Activated naive CD4-positive, alpha-beta T cell treated with anti-CD3 and anti-CD28 coated beads for 36 hours (primary cell): Measurements from ENCODE around the gene STK32C. TPM values are rescaled to one million over a fixed set of nuclear protein-coding genes. Genes with fewer than 3 reads are reported as not detected.
"Not testable (repeated sequence)": the region's sequence is repeated elsewhere in the genome, so short reads cannot be mapped to it uniquely, and the experiment has no call there.

Experiments
- CTCF ChIA-PET: fragments of 350-600 bp; sonication (Branson Sonifier 250); formaldehyde crosslinking; loops from one replicate; lab custom pipeline; 2021; ENCODE audit warnings: antibody characterized with exemption; lab: Charles Lee
- DNase-seq: peaks from one replicate; pipeline ENCODE4 v3.0.0-alpha.2; 2020
- H3K27ac Mint-ChIP-seq: one replicate; pipeline ENCODE4 v1.8.0; 2021; ENCODE audit warnings: mild to moderate bottlenecking, mixed read lengths
- H3K27me3 Mint-ChIP-seq: one replicate; pipeline ENCODE4 v1.8.0; 2021; ENCODE audit warnings: low read depth, mixed read lengths
- H3K36me3 Mint-ChIP-seq: one replicate; pipeline ENCODE4 v1.8.0; 2021; ENCODE audit warnings: low read depth, mixed read lengths
- H3K4me1 Mint-ChIP-seq: one replicate; pipeline ENCODE4 v1.8.0; 2021; ENCODE audit warnings: low read depth, mixed read lengths
- H3K4me3 Mint-ChIP-seq: one replicate; pipeline ENCODE4 v1.8.0; 2021; ENCODE audit warnings: mild to moderate bottlenecking, moderate library complexity, mixed read lengths
- H3K9me3 Mint-ChIP-seq: one replicate; pipeline ENCODE4 v1.8.0; 2021; ENCODE audit warnings: mixed read lengths
- intact Hi-C: fragments of 100-400 bp; cut with micrococcal nuclease; formaldehyde crosslinking; loops from one replicate; pipeline ENCODE4 v1.15.1; 2023
- total RNA-seq, 2 experiments: library from RNA; stranded (reverse); gene quantifications; one replicate each; pipeline ENCODE4 v1.2.3, GENCODE V29; 2021

Gene STK32C
- total RNA-seq, 2 experiments from 2014 or later = 16.5 to 16.6 TPM

DNA sequence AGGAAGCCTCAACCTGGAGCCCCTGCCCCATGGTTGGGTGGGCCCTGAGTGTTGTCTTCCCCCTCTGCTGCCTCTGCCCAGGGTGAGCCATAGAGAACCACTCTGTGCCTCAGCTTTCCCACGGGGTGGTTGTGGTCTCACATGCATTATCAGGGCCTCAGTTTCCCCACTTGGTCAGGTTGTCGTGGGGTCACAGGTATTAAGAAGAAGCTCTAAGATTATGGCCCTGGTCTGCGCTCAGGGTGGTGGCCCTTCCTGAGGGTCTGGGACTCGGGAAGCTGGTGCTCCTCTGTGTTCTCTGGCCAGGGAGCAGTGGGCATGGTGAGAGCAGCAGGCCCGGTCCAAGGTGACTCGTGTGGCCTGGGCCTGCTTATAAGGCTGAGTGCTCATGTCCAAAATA, 42.0 kb upstream of the STK32C start:
- intact Hi-C loops = loop anchor here (5.0 kb wide), 1 partner anchor 42 kb away; the partner anchor contains the start of gene STK32C

DNA sequence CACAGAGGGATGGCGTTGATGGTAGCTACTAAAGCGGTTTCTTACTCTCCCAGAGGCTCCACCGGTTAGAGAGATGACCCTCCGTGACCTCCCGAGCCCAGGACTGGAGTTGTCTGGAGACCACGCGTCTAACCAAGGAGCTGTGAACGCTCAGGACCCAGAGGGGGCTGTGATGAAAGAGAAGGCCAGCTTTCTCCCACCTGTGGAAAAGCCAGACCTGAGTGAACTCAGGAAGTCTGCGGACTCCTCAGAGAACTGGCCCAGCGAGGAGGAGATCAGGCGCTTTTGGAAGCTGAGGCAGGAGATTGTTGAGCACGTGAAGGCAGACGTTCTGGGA, 40.1 kb upstream of the STK32C start:
- CTCF ChIA-PET = interaction anchor here (0.7 to 0.8 kb wide), 2 partner anchors 13 to 214 kb away, joined by 3 read pairs; no protein-coding TSS in a partner anchor
- intact Hi-C loops = no loop called here
- no peaks in the 10 kb centered on the region for H3K4me1 Mint-ChIP-seq
- no peak overlapping the region for H3K4me3 Mint-ChIP-seq
- no peak for DNase-seq
- no peak overlapping the region for H3K27ac Mint-ChIP-seq
- H3K27me3 Mint-ChIP-seq = no peaks in the 10 kb centered on the region
- no peaks in the 10 kb centered on the region for H3K9me3 Mint-ChIP-seq
- peaks cover 1% of the 10 kb centered on the region for H3K36me3 Mint-ChIP-seq

More for the DNA sequence above, 42.0 kb upstream of the STK32C start:
- Mint-ChIP-seq H3K9me3 (no peaks in the 10 kb centered on the region), H3K4me3 (no peak overlapping the region), H3K4me1 (peaks cover 3% of the 10 kb centered on the region), H3K27me3 (no peaks in the 10 kb centered on the region), H3K27ac (no peak overlapping the region), H3K36me3 (no peaks in the 10 kb centered on the region)
- CTCF ChIA-PET = interaction anchor here (0.9 kb wide), 1 partner anchor 11 kb away, joined by 4 read pairs; no protein-coding TSS in a partner anchor
- no peak for DNase-seq

DNA sequence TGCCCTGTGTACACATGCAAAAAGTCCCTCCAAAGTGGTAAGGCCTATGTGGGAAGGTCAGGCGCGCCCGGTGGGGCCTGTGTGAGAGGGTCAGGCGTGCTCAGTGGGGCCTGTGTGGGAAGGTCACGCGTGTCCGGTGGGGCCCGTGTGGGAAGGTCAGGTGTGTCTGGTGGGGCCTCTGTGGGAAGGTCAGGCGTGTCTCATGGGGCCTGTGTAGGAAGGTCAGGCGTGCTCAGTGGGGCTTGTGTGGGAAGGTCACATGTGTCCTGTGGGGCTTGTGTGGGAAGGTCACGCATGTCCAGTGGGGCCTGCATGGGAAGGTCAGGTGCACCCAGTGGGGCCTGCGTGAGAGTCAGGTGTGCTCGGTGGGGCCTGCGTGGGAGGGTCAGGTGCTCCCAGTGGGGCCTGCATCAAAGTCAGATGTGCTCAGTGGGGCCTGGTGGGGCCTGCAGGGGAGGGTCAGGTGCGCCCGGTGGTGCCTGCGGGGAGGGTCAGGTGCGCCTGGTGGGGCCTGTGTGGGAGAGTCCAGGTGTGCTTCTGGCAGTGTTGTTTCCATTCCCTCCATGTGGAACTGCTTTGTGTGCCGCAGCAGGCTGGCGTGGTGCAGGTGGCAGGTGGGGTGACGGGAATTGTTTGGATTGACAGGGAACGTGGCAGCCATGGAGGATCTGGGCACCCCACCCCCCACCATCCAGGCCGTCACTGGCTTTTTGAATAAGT, 39.6 kb upstream of the STK32C start:
- Mint-ChIP-seq H3K4me1 (no peaks in the 10 kb centered on the region), H3K36me3 (peaks cover 4% of the 10 kb centered on the region), H3K9me3 (no peaks in the 10 kb centered on the region), H3K27ac (no peak overlapping the region), H3K4me3 (no peak overlapping the region), H3K27me3 (no peaks in the 10 kb centered on the region)
- CTCF ChIA-PET = no interaction called here
- intact Hi-C loops = no loop called here
- DNase-seq = no peak

DNA sequence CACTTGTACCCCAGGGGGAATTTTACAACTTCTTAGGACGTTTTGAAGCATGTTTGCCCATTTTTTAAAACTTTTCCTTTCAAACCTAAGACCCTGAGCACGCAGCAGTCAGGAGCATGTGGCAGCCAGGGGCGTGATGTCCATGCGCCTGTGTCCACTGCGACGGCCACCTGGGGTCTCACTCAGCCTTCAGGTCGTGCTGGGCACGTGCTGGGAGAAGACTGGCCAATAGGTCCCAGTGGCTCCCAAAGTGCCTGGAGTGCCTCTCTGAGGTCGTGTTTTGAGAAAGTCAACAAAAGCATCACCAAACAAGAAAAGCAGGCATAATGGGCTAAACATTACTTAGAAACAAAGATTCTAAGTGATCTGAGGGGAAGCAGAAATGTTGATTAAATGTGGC, 39.1 kb upstream of the STK32C start:
- H3K4me1 Mint-ChIP-seq = no peaks in the 10 kb centered on the region
- H3K9me3 Mint-ChIP-seq = peaks cover 1% of the 10 kb centered on the region
- H3K4me3 Mint-ChIP-seq = no peak overlapping the region
- H3K27ac Mint-ChIP-seq = no peak overlapping the region
- intact Hi-C loops = no loop called here
- no peaks in the 10 kb centered on the region for H3K27me3 Mint-ChIP-seq
- H3K36me3 Mint-ChIP-seq = peaks cover 5% of the 10 kb centered on the region
- DNase-seq = no peak
- CTCF ChIA-PET = no interaction called here

DNA sequence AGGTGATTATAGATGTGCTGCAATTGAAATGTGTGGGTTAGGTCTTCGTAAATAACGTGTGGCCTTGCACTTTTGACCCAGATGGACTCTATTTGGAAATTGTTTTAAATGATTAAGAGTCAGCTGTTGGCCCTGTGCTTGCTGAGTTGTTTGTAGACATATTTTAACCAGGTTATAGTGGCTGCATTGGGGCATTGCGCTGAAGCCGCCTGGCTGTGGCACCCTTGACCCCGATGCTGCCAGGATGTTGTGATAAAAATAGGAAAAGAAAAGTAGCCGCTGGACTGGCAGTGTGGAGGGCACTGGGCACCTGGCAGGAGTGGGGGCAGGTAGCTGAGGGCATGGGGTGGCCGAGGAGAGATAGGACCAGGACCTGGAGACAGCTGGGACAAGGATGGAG, 37.6 kb upstream of the STK32C start:
- Mint-ChIP-seq H3K27ac (no peak overlapping the region), H3K27me3 (no peaks in the 10 kb centered on the region), H3K4me3 (no peak overlapping the region), H3K9me3 (peaks cover 1% of the 10 kb centered on the region), H3K36me3 (peaks cover 9% of the 10 kb centered on the region), H3K4me1 (no peaks in the 10 kb centered on the region)
- no peak for DNase-seq
- CTCF ChIA-PET = no interaction called here
- intact Hi-C loops = no loop called here

DNA sequence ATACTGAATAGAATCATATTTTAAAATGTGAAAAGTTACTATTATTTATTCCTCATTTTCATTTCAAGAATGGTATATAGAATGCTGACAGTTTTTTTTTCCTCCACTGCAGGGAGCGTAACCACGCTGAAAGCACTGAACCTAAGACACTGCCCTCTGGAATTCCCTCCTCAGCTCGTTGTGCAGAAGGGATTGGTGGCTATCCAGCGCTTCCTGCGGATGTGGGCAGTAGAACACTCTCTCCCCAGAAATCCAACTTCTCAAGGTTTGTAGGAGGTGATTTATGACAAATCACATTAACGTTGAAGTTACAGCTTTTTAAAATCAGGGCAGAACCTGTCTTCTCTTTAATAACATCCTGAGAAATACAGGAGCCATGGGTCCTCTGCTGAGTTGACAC, 36.6 kb upstream of the STK32C start:
- H3K9me3 Mint-ChIP-seq = peaks cover 1% of the 10 kb centered on the region
- intact Hi-C loops = no loop called here
- no peak overlapping the region for H3K4me3 Mint-ChIP-seq
- no peaks in the 10 kb centered on the region for H3K4me1 Mint-ChIP-seq
- DNase-seq = no peak
- H3K27me3 Mint-ChIP-seq = no peaks in the 10 kb centered on the region
- peaks cover 9% of the 10 kb centered on the region for H3K36me3 Mint-ChIP-seq
- H3K27ac Mint-ChIP-seq = no peak overlapping the region
- CTCF ChIA-PET = no interaction called here

DNA sequence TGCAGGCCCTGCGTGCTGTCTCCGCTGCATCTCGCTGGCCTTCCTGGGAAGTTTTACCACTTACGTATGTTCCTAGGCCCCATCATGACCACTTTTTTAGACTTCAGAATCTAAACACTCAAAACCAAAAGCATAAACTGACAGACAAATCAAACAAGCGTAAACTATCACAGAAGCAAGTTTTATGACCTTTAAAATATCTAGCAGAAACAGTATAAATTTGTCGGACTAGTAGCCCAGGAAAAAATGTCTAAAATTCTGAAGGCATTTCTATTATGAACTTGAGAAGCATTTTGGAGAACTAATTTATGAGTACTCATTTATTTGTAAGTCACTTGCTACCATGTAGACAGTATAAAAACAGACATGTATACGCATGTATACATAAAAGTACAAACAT, 34.8 kb upstream of the STK32C start:
- CTCF ChIA-PET = no interaction called here
- peaks cover 9% of the 10 kb centered on the region for H3K36me3 Mint-ChIP-seq

DNA sequence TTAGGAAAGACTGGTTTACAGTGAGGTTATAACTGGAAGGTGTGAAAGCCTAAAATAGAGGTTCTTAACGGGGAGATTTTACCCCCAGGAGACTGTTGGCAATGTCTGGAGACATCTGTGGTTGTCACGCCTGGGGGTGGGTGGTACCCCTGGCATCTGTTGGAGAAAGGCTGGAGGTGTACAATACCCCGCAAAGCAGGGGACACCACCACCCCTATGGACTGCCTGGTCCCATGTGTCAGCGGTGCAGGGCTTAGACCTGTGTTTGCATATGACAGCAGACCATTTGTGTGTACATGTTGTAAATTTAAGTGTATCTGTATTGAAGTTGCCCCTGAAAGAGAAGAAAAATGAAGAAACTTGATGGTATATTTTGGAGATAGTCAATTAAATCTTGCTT, 34.0 kb upstream of the STK32C start:
- no peak overlapping the region for H3K4me3 Mint-ChIP-seq

More for the DNA sequence above, 34.8 kb upstream of the STK32C start:
- intact Hi-C loops = no loop called here
- no peaks in the 10 kb centered on the region for H3K4me1 Mint-ChIP-seq
- no peak overlapping the region for H3K4me3 Mint-ChIP-seq
- H3K27ac Mint-ChIP-seq = no peak overlapping the region
- peaks cover 1% of the 10 kb centered on the region for H3K9me3 Mint-ChIP-seq
- no peak for DNase-seq
- no peaks in the 10 kb centered on the region for H3K27me3 Mint-ChIP-seq

DNA sequence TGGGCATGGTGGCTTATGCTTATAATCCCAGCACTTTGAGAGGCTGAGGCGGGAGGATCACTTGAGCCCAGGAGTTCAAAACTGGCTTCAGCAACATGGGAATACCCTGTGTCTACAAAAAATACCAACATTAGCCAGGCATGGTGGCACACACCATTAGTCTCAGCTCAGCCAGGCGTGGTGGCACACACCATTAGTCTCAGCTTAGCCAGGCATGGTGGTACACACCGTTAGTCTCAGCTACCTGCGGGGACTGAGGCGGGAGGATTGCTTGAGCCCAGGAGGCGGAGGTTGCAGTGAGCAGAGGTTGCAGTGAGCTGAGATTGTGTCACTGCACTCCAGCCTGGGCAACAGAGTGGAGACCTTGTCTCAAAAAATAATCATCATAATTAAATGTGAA, 33.3 kb upstream of the STK32C start:
- H3K4me1 Mint-ChIP-seq = peaks cover 12% of the 10 kb centered on the region
- CTCF ChIA-PET = no interaction called here
- intact Hi-C loops = no loop called here
- H3K27ac Mint-ChIP-seq = no peak overlapping the region
- peaks cover 9% of the 10 kb centered on the region for H3K36me3 Mint-ChIP-seq
- DNase-seq = no peak
- no peaks in the 10 kb centered on the region for H3K27me3 Mint-ChIP-seq
- no peak overlapping the region for H3K4me3 Mint-ChIP-seq
- H3K9me3 Mint-ChIP-seq = peaks cover 1% of the 10 kb centered on the region

More for the DNA sequence above, 34.0 kb upstream of the STK32C start:
- H3K27me3 Mint-ChIP-seq = no peaks in the 10 kb centered on the region
- CTCF ChIA-PET = no interaction called here
- H3K36me3 Mint-ChIP-seq = peaks cover 9% of the 10 kb centered on the region
- H3K9me3 Mint-ChIP-seq = peaks cover 1% of the 10 kb centered on the region
- peaks cover 7% of the 10 kb centered on the region for H3K4me1 Mint-ChIP-seq
- intact Hi-C loops = no loop called here
- H3K27ac Mint-ChIP-seq = no peak overlapping the region
- DNase-seq = no peak

DNA sequence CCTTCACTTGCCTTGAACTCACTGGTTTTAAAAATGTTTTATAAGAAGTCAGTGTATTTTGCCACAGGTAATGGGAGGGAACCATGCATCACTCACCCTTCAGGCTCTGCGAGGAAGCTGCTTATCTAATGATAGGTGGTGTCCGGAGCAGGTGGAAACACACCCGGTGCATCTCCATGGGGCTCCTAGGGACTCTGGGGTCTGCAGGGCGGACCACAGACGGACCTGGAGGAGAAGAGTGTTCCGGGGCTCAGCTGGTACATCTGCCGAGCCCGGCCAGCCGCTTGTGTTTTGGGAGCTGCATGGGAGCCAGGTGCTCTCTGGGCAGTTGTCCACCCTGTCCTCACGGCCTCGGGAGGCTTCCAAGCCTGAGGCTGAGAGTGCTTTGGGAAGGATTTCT, 31.5 kb upstream of the STK32C start:
- Mint-ChIP-seq H3K4me3 (no peak overlapping the region), H3K27me3 (no peaks in the 10 kb centered on the region), H3K4me1 (peaks cover 14% of the 10 kb centered on the region), H3K27ac (no peak overlapping the region), H3K9me3 (peaks cover 1% of the 10 kb centered on the region), H3K36me3 (peaks cover 7% of the 10 kb centered on the region)
- CTCF ChIA-PET = interaction anchor here (1.3 kb wide), 1 partner anchor 15 kb away, joined by 4 read pairs; no protein-coding TSS in a partner anchor
- DNase-seq = no peak
- intact Hi-C loops = loop anchor here (10.0 kb wide), 1 partner anchor 354 kb away; the partner anchor contains the start of gene BNIP3

DNA sequence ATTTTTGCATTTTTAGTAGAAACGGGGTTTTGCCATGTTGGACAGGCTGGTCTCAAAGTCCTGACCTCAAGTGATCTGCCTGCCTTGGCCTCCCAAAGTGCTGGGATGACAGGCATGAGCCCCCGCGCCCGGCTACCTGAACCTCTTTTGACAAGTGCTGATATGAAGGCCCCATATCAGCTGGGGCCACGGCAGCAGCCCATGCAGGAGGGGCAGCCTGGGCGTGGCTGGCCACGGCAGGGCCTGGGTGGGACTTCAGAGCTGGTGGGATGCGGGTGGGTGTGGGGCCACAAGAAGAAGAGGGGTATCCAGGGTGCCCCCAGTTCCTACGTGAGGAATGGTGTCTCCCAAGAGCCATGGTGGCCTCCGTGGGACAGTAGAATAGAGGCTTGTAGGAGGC, 31.1 kb upstream of the STK32C start:
- Mint-ChIP-seq H3K4me1 (peaks cover 15% of the 10 kb centered on the region), H3K36me3 (peaks cover 7% of the 10 kb centered on the region), H3K9me3 (peaks cover 1% of the 10 kb centered on the region), H3K27me3 (no peaks in the 10 kb centered on the region), H3K27ac (no peak overlapping the region), H3K4me3 (no peak overlapping the region)
- no peak for DNase-seq
- intact Hi-C loops = loop anchor here (10.0 kb wide), 1 partner anchor 354 kb away; the partner anchor contains the start of gene BNIP3
- CTCF ChIA-PET = no interaction called here

DNA sequence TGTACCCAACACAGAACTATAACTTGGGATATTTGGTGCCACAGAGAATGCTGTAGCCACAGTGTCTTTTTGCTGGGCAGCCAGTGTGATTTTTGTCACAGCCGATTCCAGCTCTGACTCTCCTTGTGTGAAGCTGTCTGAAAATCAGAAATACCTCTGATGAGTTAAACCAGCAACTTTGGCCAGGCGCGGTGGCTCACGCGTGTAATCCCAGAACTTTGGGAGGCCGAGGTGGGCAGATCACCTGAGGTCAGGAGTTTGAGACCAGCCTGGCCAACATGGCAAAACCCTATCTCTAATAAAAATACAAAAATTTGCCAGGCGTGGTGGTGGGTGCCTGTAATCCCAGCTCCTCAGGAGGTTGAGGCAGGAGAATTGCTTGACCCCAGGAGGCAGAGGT, 30.1 kb upstream of the STK32C start:
- intact Hi-C loops = loop anchor here (10.0 kb wide), 1 partner anchor 353 kb away; the partner anchor contains the start of gene BNIP3
- CTCF ChIA-PET, H3K27ac Mint-ChIP-seq, H3K4me3 Mint-ChIP-seq, H3K9me3 Mint-ChIP-seq, DNase-seq, H3K36me3 Mint-ChIP-seq, H3K27me3 Mint-ChIP-seq: not testable (repeated sequence)
- H3K4me1 Mint-ChIP-seq = peaks cover 24% of the 10 kb centered on the region

DNA sequence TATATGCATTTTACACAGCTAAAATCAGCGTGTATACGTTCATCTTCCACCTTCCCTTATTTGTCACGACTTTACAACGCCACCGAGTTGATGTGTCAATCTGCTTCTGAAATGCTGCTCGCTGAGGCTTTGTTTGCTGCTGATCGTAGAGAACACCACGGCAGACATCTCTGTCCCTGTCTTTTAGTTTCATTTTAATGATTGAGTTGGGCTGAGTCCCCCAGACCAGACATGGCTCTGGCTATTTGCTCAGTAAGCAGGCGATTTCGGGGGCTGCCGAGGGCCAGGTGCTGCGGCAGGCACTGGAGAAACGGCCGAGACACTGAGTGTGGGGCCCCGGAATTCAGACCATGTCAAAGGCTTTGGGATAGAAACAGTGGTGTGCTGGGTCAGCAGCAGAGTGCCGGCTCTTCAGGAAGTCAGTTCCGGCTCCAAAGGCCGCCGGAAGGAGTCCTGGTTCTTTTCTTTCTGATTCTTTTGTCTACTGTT, 29.2 kb upstream of the STK32C start:
- intact Hi-C loops = loop anchor here (10.0 kb wide), 1 partner anchor 352 kb away; the partner anchor contains the start of gene BNIP3
- CTCF ChIA-PET = no interaction called here
- Mint-ChIP-seq H3K9me3 (peaks cover 1% of the 10 kb centered on the region), H3K36me3 (peaks cover 4% of the 10 kb centered on the region), H3K27me3 (no peaks in the 10 kb centered on the region), H3K4me1 (peaks cover 28% of the 10 kb centered on the region), H3K27ac (no peak overlapping the region), H3K4me3 (peak overlapping the region; percentile 79)
- peak; percentile 18 for DNase-seq
